HL-60/S4 (cell line): Measurements from ENCODE around the gene SLC9C2.
"Not testable (repeated sequence)": the region's sequence is repeated elsewhere in the genome, so short reads cannot be mapped to it uniquely, and the experiment has no call there.

Experiments used
- in situ Hi-C: fragments of 300-500 bp; cut with MboI; formaldehyde crosslinking; loops from 2 replicates; pipeline ENCODE4 v1.14.3; 2022; ENCODE audit warnings: low sequenced_read_pairs

Gene SLC9C2, protein sequence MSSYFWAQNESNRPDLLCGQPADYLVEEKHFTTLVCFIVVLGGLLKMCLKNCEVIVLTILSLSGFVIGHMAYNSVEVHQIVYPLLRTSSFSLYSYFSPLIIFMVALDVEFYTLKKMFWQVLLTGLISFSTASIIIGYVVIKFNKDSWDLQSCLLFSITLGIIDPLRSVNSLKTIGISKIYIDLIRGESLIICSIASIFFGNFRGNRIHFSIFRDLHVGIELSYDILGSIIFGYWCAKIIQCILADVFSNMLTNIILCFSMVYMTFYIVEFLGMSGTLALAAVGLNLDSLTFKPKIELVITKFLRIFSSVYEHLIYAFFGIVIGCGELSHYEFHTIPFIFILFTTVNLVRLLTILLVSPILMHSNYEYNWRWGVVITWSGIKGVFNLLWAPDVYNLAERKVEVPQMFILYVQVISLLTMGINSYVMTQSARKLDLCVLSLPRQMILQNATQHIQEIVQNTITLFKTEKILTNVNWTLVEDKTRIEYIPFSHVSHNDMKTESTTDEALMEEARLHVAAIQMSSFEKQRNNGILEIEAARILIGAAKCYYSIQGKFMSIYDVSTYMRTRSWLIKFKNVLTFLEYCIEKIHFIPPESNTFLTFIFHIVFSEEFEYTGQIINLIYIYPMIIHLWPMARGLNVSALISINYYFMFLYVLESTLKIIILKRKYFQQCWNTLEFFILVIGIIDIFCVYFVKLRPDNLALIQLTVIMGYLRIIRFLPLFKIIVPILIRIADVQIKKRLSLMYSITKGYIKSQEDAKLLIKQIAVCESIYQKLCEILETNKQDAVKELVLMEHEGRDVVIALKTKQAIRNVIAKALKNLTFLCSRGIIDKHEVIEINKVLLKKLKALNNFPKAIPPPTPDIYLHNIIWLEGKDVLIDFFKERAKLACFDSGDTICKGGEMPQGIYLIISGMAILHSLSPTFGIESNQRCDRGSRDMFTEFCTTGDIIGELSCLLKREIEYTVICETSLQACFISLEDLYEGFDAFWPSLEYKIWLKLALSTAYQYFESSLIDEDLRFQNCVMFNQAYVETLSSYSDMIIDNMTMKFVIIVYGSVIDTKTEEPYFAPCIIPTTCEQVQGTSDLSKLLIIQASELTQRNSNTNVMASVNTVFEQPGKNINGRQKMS

DNA sequence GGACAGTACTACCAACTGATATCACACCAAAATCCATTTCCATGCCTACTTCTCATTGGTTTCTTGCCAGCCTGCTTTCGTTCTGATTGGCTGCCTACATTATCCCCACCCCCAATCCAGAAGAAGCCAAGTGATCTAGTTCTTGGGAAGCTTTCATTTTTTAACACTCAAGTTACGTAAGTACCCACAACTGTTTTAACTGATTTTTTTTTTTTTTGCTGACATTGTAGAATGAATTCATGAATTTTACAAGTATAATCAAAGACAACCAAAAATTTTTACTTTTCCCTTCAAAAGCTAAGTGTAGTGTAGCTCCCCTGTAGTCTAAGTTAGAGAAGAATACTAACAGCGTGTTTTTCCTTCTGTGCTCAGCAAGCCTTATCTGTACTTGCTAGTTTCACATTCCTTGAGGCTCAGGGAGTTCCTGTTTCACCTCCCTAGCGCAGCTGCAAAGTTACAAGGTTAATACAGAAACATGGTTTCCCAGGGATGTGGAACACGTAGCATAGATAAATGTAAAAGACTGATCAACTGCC lies at the start of gene SLC9C2:
Gene SLC9C2 (minus strand): TSS at position 17 of the 536 bp plus-strand sequence. CDS start 1,296 bp downstream, outside the sequence.
- in situ Hi-C loops = no loop called here

DNA sequence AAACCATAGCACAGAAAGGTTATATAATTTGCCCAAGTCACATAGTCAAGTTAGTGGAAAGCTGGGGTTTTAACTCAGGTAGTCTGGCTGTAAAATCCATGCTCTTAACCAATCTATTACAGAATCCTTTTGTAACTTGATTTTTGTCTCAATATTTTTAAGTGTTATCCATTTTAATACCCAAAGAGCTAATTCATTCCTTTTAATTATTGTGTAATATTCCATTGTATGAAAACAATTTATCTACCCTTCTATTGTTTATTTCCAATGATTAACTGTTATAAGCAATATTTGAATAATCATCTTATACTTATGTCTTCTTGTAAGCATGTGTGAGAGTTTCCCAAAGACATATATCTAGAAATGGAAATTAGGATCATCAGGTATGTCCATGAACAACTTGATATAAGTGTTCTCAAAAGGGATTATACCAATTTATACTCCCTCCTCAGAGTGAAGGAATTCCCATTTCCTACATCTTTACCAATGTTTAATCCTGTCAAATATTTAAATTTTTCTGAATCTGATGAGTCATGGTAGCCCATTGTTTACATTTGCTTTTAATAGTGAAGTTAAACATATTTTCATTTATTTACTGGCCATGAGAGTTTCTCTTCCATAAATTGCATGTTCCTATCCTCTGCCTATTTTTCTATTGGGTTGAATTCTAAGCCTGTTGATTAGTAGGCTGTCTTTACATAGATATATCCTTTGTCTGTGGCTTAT lies 46.2 kb upstream of the SLC9C2 start:
- in situ Hi-C loops = no loop called here

DNA sequence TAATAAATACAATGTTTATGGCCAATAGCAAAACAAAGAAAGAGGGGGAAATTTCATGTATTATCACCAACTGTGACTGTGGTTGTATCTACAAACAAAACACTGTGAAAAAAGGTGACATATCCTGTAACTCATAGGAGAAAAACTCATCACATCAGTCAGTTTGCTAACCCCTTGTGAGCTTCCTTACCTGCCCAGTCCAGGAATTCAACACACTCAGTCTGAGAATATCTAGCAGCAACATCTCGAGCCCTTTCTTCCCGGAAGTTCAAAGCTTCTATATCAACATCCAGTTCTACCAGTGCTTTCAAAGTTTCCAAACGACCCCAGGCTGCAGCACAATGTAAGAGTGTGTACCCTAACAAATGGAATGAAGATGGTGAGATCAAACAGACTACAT lies 43.8 kb upstream of the SLC9C2 start:
- in situ Hi-C loops = no loop called here

DNA sequence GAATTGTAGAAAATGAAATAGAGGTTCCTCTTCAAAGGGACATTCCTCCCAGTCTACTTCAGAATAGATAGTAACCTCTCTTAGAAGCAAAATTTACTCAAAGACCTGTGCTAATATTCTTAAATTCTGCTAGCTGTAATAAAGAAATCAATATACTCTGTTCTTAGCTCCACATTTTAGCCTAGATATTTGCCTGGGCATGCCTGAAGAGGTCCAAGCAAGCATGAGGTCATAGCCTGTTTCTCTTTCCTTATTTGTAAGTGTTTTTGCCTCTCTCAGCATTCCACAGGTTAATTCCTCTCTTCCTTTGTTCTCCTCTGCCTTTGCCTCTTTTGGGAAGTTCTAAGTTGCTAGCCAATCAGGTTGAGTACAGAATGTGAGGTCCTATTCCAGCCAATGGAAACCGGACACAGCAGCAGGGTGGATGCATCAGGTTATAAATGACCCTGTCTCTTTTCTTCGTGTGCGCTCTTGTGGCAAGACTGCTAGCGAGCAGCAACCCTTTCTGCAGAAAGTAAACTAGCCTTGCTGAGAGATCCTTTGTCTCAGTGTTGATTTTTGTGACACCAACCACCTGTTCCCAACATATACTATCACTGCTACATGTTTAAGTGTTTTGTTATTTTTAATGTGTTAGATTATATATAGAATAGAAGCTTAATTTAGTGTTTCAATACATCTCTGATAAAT lies 39.7 kb upstream of the SLC9C2 start:
- in situ Hi-C loops = not testable (repeated sequence)

DNA sequence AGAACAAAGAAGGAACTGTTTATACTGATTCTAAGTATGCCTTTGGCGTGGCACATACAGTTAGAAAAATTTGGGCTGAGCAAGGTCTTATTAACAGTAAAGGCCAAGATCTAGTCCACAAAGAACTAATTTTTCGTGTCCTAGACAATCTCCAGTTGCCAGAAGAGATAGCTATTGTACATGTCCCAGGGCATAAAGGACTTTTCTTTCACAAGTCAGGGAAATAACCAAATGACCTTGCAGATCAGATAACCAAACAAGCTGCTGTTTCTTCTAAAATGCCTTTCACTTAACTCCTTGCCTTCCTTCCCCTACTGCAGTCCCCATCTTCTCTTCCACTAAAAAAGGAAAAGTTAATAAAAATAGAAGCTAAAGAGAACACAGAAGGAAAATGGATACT lies 36.2 kb upstream of the SLC9C2 start:
- in situ Hi-C loops = no loop called here

DNA sequence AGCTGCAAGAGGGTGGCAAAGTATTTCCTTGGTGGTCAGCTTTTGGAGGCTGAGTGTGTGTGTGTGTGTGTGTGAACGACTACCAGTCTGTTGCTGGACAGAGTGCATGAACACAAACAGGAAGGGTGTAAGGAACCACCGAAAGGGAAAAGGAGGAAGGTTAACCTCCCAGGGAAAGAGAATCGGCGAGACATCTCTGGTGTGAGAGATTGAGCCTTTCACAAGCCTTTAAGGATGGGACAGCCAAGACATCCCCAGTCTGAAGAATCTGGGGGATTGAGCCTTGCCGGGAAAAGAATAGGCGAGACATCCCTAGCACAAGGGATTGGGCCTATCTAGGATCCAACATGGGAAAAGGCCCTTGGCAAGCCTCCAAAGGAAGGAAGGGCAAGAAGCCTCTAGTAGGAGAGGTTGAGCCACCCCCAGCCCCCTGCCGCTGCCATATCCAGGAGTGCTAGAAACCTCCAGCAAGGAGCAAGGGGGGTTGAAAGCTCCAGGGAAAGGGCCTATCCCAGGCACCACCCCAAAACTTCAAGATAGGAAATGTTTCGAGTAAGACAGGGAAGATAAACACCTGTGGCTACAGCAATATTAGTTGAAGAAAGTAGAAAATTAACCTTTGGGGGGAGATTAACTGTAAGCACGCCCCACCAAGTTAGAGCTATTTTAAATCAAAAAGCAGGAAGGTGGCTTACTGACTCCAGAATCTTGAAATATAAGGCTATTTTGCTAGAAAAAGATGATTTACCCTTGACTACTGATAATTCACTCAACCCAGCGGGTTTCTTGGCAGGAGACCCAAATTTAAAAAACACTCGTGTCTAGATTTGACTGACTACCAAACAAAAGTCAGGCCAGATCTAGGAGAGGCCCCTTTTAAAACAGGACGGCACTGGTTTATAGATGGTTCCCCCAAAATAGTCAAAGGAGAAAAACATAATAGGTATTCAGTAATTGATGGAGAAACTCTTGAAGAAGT lies 35.5 kb upstream of the SLC9C2 start:
- in situ Hi-C loops = no loop called here

DNA sequence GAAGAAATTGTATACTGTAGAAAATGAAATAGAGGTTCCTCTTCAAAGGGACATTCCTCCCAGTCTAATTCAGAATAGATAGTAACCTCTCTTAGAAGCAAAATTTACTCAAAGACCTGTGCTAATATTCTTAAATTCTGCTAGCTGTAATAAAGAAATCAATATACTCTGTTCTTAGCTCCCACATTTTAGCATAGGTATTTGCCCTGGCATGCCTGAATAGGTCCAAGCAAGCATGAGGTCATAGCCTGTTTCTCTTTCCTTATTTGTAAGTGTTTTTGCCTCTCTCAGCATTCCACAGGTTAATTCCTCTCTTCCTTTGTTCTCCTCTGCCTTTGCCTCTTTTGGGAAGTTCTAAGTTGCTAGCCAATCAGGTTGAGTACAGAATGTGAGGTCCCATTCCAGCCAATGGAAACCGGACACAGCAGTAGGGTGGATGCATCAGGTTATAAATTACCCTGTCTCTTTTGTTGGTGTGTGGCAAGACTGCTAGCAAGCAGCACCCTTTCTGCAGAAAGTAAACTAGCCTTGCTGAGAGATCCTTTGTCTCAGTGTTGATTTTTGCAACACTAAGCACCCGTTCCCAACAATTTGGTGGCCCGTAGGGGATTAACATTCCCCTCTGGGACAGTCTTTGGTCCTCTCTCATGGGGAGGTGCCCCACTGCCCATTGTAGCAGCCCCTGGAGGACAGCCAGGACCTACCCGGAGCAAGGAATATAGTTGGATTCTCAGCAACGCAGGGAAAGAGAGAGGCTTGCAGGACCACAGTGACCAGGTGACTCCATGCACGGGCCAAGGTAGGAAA lies 34.6 kb upstream of the SLC9C2 start:
- in situ Hi-C loops = not testable (repeated sequence)

DNA sequence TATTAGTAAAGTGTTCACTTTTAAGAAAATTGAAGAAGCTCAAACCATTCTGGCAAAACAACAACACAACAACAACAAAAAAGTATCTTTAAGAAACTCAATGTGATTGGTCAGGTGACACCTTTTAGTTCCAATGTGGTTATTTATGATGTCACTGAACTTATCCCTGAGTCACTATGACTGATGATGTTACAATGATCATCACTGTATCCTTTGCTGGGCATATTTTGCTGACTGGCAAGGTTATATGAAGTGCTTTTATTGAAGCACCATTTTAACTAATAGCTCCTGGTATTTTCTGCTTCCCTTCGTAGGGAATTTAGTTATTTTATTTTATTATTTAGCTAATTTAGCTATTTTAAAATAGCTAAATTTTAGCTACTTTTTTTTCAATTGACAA lies 32.2 kb upstream of the SLC9C2 start, which contains the start of gene TEX50:
Gene TEX50 (plus strand): TSS at position 223 of the 400 bp plus-strand sequence. CDS start 184 bp downstream, outside the sequence.
- in situ Hi-C loops = no loop called here

DNA sequence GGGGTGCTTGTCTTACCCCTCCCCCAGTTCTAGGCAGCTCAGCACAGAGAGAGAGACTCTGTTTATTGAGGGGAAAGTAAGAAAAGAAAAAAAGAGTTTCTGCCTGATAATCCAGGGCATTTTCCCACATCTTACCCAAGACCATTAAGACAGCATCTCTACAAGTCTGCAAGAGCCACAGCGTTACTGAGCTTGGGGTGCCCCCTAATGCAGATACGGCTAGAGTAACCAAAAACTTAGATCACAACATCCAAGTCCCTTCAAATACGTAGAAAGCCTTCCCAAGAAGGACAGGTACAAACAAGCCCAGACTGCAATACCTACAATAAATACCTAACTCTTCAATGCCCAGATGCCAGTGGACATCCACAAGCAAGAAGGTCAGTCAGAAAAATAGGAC lies 26.0 kb upstream of the SLC9C2 start:
- in situ Hi-C loops = no loop called here

DNA sequence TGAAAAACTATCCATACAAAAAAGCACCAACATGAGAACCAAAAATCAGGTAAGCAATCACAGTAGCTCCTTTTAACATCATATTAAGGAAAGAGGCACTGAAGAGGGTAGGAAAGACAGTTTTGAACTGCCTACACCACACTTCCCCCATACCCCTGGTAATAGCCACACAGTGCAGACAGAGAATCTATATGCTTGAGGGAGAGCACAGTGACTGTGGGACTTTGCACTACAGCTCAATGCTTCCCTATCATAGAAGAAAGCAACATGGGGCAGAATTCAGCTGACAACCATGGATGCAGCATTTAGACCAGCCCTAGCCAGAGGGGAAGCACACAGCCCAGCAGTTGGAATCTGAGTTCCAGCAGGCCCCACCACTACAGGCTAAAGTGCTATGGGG lies 24.4 kb upstream of the SLC9C2 start:
- in situ Hi-C loops = no loop called here

DNA sequence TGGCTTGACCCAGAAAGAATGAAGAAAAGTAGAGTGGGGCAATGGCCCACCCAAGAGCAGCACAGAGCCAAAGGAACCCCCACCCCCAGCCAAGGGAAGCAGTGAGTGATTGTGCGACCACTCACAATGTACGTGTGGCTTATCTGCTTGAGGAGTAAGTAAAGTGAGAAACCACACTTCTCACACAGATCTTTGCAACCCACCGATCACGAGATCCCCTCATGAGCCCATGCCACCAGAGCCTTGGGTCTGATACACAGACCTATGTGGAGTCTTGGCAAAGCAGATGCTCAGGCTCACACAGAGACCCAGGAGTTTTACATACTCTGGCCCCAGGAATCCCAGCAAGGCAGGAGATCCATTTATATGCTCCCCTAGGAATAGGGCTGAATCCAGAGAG lies 14.0 kb upstream of the SLC9C2 start:
- in situ Hi-C loops = no loop called here

DNA sequence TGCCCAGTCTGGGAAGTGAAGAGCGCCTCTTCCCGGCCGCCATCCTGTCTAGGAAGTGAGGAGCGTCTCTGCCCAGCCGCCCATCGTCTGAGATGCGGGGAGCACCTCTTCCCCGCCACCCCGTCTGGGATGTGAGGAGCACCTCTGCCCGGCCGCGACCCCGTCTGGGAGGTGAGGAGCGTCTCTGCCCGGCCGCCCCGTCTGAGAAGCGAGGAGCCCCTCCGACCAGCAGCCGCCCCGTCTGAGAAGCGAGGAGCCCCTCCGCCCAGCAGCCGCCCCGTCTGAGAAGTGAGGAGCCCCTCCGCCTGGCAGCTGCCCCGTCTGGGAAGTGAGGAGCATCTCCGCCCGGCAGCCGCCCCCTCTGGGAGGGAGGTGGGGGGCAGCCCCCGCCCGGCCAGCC lies 10.2 kb upstream of the SLC9C2 start:
- in situ Hi-C loops = not testable (repeated sequence)

DNA sequence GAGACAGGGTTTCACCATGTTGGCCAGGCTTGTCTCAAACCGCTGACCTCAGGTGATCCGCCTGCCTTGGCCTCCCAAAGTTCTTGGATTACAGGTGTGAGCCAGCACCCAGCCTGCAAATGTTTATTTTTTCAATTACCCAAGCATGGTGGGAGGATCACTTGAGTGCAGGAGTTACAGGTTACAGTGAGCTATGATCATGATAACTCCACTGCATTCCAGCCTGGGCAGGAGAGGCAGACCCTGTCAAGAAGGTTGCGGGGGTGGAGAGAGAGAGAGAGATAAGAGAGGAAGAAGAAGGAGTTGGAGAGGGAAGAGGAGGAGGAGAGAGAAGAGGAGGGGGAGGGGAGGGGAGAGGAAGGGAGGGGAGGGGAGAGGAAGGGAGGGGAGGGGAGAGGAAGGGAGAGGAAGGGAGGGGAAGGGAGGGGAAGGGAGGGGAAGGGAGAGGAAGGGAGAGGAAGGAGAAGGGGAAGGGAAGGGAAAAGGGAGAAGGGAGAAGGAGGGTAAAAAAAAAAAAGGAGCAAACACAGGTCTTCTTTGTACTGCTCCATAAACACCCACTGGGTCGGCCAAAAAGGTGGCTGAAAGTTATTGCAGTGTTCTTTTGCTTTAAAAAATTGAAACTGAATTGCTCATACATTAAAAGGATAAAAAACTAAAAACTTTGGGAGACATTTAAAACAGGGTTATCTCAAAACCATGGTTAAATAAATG lies 5.8 kb upstream of the SLC9C2 start:
- in situ Hi-C loops = no loop called here

DNA sequence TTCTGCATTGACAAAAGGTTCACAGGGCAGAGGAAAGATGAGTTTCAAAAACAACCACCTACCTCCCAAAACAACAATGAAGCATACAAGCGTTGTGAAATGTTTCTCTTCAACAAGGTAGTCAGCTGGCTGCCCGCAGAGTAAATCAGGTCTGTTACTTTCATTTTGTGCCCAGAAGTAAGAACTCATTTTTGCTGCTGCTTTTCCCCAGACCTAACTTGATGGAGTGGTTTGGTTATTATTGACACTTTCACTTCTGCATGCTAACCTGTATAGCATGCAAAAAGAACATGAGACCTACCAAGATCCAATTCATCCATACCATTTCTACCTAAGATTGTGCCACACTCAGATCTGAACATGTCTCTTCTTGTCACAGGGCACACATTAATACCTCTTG lies 1.3 kb downstream of the SLC9C2 start:
- in situ Hi-C loops = no loop called here

DNA sequence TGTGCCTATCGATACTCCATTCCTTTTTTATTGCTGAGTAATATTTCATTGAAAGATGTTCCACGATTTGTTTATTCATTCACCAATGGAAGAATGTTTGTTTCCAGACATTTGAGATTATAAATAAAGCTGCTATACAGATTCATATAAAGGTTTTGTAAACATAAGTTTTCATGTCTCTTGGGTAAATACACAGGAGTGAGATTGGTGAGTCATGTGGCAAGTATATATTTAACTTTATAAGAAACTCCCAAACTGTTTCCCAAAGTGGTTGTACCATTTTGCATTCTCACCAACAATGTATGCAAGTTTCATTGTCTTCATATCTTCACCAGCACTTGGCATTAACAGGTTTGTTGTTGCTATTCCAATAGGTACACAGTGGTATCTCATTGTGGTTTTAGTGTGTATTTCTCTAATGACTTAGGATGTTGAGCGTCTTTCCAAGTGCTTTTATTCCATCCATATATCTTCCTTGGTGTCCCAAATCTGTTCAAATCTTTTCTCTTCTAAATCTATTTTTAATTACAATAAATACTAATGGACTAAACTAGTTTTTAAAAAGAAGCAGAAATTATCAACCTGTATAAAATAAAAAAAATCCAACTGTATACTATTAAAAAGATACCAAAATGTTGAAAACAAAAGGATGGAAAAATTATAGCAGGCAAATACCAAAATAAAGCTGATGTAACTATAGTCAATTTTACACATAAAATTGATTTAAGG lies 6.6 kb downstream of the SLC9C2 start:
- in situ Hi-C loops = no loop called here

DNA sequence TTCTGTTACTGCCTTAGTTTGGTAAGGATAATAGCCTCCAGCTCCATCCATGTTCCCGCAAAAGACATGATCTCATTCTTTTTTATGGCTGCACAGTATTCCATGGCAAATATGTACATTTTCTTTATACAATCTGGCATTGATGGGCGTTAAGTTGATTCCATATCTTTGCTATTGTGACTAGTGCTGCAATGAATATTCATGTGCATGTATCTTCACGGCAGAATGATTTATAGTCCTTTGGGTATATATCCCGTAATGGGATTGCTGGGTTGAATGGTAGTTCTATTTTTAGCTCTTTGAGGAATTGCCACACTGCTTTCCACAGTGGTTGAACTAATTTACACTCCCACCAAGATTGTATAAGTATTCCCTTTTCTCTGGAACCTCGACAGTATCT lies 11.7 kb downstream of the SLC9C2 start:
- in situ Hi-C loops = not testable (repeated sequence)

DNA sequence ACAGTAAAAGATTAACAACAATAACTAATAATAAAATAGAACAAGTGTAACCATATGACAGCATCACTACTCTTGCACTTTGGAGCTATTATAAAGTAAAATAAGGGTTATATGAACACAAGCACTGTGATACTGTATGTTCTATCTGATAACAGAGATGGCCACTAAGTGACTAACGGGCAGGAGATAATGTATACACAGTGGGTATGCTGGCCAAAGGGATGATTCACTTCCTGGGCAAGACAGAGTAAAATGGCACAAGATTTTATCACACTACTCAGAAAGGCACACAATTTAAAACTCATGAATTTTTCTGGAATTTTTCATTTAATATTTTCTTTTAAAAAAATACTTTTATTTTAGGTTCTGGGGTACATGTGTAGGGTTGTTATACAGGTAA lies 12.3 kb downstream of the SLC9C2 start:
- in situ Hi-C loops = no loop called here
